ENCODE results near the gene FAM180A. TPM values are rescaled to one million over a fixed set of nuclear protein-coding genes. Genes with fewer than 3 reads are reported as not detected.

FAM180A gene
- total and polyA plus RNA-seq, 2 of the 8 experiments (the other 6 are each of a cell fraction or from before 2014, with no cell fraction given) = not detected

GRCh38 chr7:135712796-135713195 lies 35.8 kb downstream of the FAM180A start:
- Histone ChIP-seq H2BK20ac (ENCODE audit: low read length) (no peak overlapping the region), H2BK5ac (ENCODE audit: low read depth, low read length) (no peak overlapping the region), H3K18ac (ENCODE audit: extremely low read depth, low read length) (no peak overlapping the region), H4K20me1 (replicated peaks in 1 of 2; ENCODE audit: control insufficient read depth in 1 of 2, insufficient read depth in 2 of 2, low read length in 2 of 2) (peaks cover 0 to 5% of the 10 kb centered on the region in 2 experiments), H3K56ac (replicated peaks; ENCODE audit: insufficient read length, low read depth, low read length) (no peak overlapping the region), H4K91ac (replicated peaks; ENCODE audit: insufficient read length, low read length) (no peak overlapping the region), H3K27me3 (replicated peaks in 1 of 4; ENCODE audit: control insufficient read depth in 3 of 4, extremely low read depth in 1 of 4, insufficient read depth in 3 of 4, low read length in 3 of 4) (no peaks in the 10 kb centered on the region), H3K23me2 (ENCODE audit: low read depth, low read length) (peaks cover 6% of the 10 kb centered on the region; the same call in 1 of the 2 replicates), H3K27ac (ENCODE audit: low read depth, low read length) (no peak overlapping the region), H3K4me1 (replicated peaks in 1 of 4; ENCODE audit: control insufficient read depth in 3 of 4, insufficient read depth in 4 of 4, low read length in 3 of 4) (peaks cover 0 to 4% (median 2%) of the 10 kb centered on the region in 4 experiments; a peak in 1 of 7 replicates), H3K4ac (replicated peaks; ENCODE audit: insufficient read length, low read depth, low read length) (no peak overlapping the region), H3K23ac (ENCODE audit: insufficient read length) (no peak overlapping the region), H4K5ac (ENCODE audit: insufficient read length, low read depth, low read length) (no peak overlapping the region), H2AK5ac (ENCODE audit: low read depth, low read length) (no peak overlapping the region), H3K4me3 (ENCODE audit: extremely low read depth in 1 of 4, insufficient read depth in 2 of 4, low read depth in 3 of 4, low read length in 4 of 4) (no peak overlapping the region), H3K9me3 (ENCODE audit: insufficient read depth in 2 of 2, low read depth in 1 of 2, low read length in 1 of 2) (no peaks in the 10 kb centered on the region), H3K4me2 (ENCODE audit: insufficient read depth in 1 of 2, low read depth in 2 of 2, low read length in 2 of 2) (no peak overlapping the region), H3K9ac (replicated peaks in 1 of 4; ENCODE audit: extremely low read depth in 1 of 4, low read depth in 3 of 4, low read length in 3 of 4) (no peak overlapping the region), H3K79me1 (ENCODE audit: low read depth, low read length) (no peaks in the 10 kb centered on the region), H2BK12ac (ENCODE audit: low read depth, low read length) (no peak overlapping the region), H2BK15ac (ENCODE audit: low read length) (no peak overlapping the region), H3K14ac (ENCODE audit: insufficient read length) (no peak overlapping the region), H2BK120ac (replicated peaks; ENCODE audit: low read depth, low read length) (no peak overlapping the region), H3K79me2 (ENCODE audit: control insufficient read depth in 1 of 2, insufficient read depth in 2 of 2, low read length in 2 of 2) (no peaks in the 10 kb centered on the region), H3K36me3 (ENCODE audit: control insufficient read depth in 2 of 4, insufficient read depth in 4 of 4, low read length in 3 of 4) (no peaks in the 10 kb centered on the region), H2AFZ (ENCODE audit: low read length) (no peak overlapping the region), H4K8ac (ENCODE audit: extremely low read depth, insufficient read depth, low read length) (no peak overlapping the region)
- no peak for TF ChIP-seq FOSL1 (IDR thresholded peaks at IDR 0.05; ENCODE audit: insufficient read depth, low read depth, low read length)
- no peak for TF ChIP-seq SAP30 (IDR thresholded peaks at IDR 0.05; ENCODE audit: insufficient read depth, insufficient replicate concordance, low read length)
- TF ChIP-seq CBX8 (IDR thresholded peaks at IDR 0.05; ENCODE audit: borderline replicate concordance, low read depth, low read length) = no peak
- no peak for TF ChIP-seq ZNF274 (IDR thresholded peaks at IDR 0.05; ENCODE audit: borderline replicate concordance, extremely low read depth, low read length)
- TF ChIP-seq KDM5A (IDR thresholded peaks at IDR 0.05; ENCODE audit: low read length) = no peak
- no peak for TF ChIP-seq RNF2 (IDR thresholded peaks at IDR 0.05; ENCODE audit: borderline replicate concordance, low read depth, low read length, missing control alignments, poor library complexity, severe bottlenecking)
- TF ChIP-seq CHD1 (IDR thresholded peaks at IDR 0.05; ENCODE audit: low read depth, low read length) = no peak
- TF ChIP-seq BACH1 (IDR thresholded peaks at IDR 0.05; ENCODE audit: low read length) = no peak
- no peak for TF ChIP-seq PHF8 (conservative IDR thresholded peaks at IDR 0.05; ENCODE audit: low read depth, low read length)
- TF ChIP-seq TAF7 (optimal IDR thresholded peaks at IDR 0.05; ENCODE audit: borderline replicate concordance, low read depth, low read length) = no peak
- TF ChIP-seq ASH2L (IDR thresholded peaks at IDR 0.05; ENCODE audit: low read length) = no peak
- no peak for TF ChIP-seq KDM1A (IDR thresholded peaks at IDR 0.05; ENCODE audit: borderline replicate concordance, low read length)
- WGBS, 2 experiments (ENCODE audit: extremely low coverage in 1 of 2, insufficient coverage in 1 of 2, insufficient read length in 1 of 2, insufficient replicate concordance in 2 of 2, low coverage in 1 of 2, low lambda C conversion rate in 2 of 2, missing lambda C conversion rate in 1 of 2) = 86% methylated on average over 7 of the region's 7 CpGs; no CpG with 5 or more reads in 1 of the 2 experiments
- FAIRE-seq (no peak), DNase-seq (ENCODE audit: low read depth in 1 of 2, low spot score in 2 of 2) (no peak)
- POLR2A ChIA-PET (ENCODE audit: partially characterized antibody) = no interaction called here
- CTCF ChIA-PET (ENCODE audit: partially characterized antibody) = interaction anchor here (1.0 to 14.4 kb wide), 6 partner anchors 9 to 88 kb away, joined by 3 to 133 read pairs (median 48); partner anchors contain the start of gene SLC13A4
